Stimulated activated CD4-positive, alpha-beta T cell treated with anti-CD3 and anti-CD28 coated beads, Interleukin-1b, Interleukin-23, amount 100 ng/mL, for 48 hours (primary cell): ENCODE data around the gene OMG.
"Not testable (repeated sequence)": the region's sequence is repeated elsewhere in the genome, so short reads cannot be mapped to it uniquely, and the experiment has no call there.

ENCODE experiments used
- DNase-seq: peaks from one replicate; pipeline ENCODE4 v3.0.0-alpha.2; 2020

Gene OMG

DNA sequence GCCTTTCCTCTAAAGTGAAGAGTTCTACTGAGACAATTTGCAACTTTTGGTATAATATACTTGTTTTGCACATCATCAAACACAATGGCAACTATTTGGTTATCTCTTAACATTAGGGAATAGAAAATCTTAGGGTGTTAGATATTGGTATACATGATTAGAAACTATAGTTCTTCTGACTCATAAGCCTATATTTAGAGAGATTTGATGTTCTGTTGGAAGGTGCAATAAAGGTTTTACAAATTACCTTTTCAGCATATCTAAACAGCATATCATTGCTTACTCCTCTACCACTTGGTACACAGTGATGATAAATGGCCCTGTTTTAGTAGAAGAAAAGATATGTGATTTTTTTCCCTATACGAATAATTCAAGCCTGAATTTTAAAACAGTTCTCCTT is 10.6 kb upstream of the OMG start:
- DNase-seq, result no peak

DNA sequence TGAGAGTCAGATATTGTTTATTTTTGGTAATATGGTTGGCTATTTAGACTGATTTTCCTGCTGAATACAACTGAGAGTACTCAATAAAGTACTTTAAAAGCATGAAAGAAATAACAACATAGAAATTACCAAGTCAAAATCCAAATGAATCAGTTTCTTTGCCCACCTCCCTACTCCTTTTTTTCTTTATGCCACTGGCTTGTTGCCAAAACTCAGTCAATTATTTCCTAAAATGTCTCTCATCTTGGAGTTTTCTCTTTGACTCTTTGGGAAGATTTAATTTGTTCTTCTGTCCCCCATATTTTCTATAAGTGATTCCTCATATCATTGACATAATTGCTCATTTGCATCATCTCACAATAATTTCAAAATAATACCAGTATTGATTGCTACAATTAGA is 2.6 kb upstream of the OMG start:
- no peak for DNase-seq

DNA sequence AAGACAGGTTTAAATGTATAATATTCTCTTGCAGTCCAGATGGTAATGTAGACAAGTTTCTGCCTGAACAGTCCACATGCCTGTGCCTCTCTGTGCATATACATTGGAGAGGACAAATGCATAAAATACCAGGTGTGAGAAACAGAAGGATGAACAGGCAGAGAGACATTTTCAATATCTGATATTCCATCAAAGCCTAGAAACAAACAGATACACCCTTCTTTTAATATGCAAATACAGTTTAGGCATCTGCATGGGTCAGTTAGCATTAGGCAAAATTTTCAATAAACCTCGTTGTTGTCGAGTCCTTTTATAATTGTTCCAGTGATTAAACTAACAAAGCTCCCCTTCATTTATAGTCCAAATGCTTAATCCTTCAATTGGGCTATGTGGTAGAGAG is 897 bp downstream of the OMG start:
- no peak for DNase-seq

DNA sequence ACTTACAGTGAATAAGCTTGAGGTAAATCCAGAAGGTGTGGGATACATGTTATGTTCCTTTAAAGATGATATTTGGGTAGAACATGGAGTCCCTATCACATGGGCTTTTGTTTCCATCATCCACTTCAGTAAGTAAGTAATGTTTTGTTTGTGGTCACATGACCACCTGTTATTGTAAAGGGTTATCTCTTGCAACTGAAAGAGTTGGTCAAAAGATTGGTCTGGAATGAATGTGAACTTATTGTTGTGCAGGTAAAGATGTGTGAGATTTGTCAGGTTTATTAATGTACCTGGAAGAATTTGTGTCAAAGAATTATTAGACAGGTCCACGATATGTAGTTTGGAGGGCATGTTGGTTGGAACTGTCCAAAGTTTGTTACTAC is 1.6 kb downstream of the OMG start:
- DNase-seq, result no peak

DNA sequence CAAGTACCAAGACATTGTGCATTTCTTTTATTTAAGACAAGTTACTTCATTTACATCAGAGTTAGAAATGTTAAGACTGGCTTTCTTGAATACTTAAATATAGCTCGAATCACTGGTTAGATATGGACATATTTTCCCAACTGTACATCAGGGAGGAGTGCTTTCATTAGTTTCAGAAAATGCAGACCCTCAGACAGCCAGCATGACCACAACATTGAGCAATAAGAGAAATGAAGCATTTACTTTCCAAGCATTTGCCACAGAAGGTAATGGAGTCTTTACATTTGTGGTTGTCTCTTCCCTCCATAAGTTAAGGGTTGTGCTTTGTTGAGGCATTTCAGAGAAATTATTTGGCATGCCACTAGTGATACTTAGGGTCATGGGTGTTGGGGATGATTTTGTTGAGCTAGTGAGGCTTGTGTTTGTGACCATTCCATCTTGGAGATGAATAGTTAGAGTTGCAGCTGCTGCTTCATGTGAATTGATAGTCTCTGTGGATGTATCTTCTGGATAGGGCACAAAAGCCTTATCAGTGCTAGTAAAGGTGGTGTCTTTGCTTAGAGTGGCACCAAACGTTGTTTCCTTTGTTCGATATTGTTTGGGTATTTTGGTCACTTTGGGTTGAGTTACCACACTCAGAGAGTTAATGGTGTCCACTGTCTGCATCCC is 2.1 kb downstream of the OMG start:
- no peak for DNase-seq

DNA sequence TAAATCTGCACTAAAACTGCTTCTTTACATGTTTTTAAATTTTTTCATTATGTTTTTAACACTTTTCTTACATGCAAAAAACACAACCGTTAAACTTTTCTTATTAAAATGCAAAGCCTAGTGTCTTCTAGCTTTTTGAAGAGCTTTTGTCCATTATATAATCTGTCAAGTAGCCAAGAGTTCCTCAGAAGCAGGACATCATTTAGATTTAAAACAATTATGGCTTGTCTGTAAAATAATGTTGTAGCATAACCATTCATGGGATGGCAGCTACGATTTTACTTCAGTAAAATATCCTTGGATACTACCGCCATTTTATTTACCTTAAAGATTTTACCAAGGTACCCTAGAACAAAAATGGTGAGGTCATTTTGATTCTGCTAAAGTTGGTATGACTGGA is 2.8 kb downstream of the OMG start:
- no peak for DNase-seq

DNA sequence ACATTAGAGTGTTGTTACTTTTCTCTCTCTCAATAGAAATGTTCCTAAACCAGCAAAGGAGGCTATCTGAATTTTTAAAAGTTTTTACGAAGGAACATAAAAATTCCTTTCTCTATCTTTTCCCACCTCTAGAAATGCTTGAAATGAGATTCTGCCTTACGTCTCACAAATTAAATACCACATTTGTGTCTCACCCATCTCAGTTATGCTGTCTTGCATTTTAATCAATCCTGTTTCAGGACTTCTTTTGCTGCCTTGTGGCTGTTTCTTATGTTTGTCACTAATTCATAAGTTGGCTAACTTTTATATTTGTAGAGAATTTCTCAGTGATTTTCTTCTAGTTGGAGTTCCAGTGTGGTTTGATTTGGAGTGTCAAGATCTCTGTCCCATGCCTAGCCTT is 3.5 kb downstream of the OMG start:
- DNase-seq, result no peak

DNA sequence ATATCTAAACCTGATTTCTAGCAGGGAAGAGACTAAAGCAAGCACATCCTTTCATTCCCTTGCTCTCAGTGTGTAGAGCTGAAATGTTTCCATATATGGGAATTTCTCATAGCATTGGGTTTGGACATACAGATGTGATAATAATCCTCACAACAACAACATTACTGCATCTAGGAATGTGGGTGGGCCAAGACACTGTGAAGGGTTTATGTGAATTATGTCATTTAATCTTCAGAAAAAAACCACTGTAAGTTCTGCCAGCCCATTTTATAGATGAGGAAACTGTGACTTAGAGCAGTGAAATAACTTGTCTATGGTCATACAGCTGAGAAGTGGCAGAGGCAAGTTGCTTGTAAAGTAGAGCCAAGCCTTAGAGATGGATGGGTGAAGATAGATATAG is 5.2 kb downstream of the OMG start:
- DNase-seq, result no peak

DNA sequence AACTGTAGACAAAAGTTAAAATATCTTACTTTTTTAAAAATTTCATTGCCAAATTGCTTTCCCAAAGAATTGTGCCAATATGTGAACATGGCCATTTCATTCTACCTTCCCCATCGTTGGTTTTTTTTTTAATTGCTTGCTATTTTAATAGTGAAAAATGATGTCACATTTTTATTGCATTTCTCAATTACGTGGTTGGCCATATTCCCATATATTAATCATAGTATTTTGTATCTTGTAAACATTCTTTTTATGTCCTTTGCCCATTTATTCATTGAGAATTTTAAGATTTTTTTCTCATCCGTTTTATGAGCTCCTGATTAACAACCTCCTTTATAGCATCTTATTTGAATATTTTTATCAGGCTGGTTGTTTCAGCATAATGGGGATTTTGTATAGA is 7.2 kb downstream of the OMG start:
- no peak for DNase-seq

DNA sequence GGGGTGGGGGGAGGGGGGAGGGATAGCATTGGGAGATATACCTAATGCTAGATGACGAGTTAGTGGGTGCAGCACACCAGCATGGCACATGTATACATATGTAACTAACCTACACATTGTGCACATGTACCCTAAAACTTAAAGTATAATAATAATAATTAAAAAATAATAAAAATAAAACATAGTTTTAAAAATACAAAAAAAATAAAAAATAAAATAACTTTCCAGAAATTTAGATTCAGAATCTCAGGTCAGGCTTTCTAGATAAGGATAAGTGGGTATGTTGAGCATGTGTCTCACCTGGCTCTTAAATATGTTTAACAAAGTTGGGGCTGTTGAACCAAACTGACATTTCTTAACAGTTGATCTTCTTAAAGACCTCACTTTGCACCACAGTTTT is 9.1 kb downstream of the OMG start:
- DNase-seq, result not testable (repeated sequence)

DNA sequence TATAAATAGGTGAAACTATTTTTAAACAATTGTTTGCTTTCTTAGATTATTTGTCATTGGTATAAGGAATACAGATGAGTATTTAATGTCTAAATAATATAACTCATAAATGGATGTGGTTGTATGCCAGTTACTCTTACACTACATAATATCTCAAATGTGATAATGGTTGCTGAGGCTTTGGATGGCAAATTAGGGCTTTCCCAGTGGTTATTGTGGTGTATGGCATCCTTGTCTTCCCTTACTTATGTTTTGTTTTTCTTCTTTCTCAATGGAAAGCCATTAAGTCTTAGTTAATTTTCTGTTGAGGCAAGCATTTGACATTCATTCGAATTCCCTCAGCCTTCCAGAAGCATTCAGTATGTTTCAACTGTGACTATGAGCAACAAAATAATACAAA is 10.5 kb downstream of the OMG start:
- DNase-seq, result no peak

DNA sequence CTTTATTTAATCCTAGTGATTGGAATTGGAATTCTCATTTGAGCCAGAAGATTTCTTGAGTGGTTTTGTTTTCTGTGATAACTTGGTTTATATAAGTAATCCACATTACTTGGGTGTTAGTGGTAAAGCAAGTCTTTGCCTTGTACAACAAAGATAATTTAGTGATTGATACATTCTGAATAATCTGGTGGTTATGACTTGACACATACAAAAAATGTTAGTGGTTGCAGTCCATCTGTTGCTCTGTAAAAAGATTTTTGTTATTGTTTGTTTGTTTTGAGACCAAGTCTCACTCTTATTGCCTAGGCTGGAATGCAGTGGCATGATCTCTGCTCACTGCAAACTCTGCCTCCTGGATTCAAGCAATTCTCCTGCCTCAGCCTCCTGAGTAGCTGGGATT is 13.2 kb downstream of the OMG start:
- no peak for DNase-seq

DNA sequence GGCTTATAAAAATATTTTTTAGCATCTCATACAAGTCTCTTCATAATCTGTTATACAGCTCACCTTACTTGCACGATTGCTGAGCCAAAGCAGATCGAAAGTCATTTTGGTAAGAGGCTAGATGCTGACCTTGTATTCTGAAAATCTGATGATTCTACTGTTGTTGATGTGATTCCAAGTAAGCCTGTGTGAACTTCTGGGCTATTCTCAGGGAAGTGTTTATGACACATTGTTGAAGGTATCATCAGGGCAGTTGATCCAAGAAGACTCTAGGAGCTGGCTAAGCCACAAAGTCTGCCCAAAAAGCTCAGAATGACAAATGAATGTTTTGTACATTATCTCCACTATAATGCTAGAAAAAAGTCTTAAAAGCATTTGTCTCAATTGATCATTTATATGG is 16.0 kb downstream of the OMG start:
- no peak for DNase-seq

DNA sequence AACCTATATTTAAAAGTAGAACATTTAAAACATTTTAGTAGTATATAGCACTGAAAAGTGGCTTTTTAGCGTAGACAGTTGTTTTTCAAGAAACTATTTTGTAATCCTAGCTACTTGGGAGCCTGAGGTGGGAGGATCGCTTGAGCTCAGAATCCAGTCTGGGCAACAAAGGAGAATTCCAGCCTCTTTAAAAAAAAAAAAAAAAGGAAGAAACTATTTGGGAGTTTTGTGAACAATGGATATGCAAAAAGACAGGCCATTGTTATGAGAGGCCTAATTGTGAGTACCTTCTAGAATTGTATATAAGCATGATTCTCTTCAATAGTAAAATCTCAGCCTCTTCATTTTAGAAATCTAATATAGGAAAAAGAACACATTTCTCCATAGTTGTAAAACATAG is 17.6 kb downstream of the OMG start:
- DNase-seq, result no peak

DNA sequence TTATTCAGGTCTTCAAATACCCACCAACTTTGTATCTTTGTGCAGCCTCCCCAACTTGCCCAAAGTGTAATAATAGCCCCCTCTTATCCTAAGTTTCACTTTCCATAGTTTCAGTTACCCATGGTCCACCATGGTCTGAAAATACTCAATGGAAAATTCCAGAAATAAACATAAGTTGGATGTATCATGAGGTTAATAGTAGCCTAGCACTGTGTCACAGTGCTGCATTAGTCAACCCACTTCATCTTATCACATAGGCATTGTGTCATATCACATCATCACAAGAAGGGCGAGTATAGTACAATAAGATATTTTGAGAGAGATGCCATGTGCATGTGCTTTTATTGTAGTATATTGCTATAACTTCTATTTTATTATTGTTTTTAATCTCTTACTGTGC is 21.9 kb downstream of the OMG start:
- no peak for DNase-seq

DNA sequence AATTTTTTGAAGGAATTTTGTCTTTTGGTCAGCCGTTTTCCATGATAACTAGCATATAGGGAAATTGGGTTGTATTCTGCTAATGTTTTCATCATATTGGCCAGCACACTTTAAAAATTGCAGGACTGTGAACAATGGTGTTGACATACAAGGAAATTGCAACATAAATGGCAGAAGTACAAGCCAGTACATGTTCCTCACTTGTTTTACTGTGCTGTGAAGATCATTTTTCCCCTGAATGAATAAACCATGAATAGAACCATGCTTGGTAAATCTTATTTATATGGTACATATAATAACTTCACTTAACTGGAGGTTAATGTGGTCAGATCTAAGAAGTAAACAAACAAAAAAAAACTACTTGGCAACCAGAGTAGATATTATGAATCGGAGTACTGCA is 22.8 kb downstream of the OMG start:
- no peak for DNase-seq

DNA sequence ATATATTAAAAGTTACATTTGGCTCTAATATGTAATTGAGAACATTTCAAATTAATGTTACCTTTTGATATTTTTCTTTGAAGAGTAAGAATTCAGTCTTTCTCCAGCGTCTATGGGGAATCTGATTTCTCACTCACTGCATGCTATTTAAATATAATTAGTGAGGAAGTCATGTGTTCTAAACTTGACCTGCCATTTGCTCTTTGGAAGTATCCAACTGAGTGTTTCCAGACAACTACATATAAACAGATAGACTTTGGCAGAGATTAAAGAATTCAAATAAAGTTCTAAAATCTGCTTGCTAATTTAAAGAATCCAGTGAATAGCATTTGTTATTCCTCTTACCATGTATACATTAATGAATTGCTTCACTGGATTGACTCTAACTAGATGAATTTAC is 23.5 kb downstream of the OMG start:
- no peak for DNase-seq

DNA sequence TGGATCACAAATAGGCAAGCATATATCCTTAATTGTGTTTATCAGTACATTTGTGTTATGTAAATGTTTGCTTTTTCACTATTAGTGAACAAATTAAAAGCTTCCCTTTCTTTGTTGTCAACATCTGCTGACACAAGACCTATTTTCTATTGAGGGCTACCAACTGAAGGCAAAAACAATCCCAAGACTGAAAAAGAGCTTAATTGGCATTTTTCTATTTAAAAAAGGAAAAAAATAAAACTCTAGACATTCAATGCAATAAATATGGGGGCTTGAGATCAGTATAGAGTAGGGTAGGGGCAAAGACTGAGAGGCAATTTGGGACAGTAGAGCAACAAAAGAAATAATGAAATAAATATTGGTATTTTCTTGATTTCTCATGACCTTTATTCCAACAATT is 24.2 kb downstream of the OMG start:
- DNase-seq, result no peak

DNA sequence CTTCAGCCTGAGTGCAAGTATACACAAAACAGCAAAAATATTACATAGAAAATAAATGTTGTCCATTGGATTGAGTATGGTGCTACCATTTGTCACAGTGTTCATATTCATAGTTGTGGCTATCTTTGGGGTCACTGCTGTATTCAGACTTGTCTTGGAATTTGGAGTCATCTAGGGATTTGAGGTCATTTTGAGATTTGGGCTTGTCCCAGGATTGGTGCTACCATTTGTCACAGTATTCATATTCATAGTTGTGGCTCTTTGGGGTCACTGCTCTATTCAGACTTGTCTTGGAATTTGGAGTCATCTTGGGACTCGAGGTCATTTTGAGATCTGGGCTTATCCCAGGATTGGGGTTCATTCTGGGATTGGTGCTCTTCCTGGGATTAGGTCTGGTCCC is 24.8 kb downstream of the OMG start:
- DNase-seq, result no peak

DNA sequence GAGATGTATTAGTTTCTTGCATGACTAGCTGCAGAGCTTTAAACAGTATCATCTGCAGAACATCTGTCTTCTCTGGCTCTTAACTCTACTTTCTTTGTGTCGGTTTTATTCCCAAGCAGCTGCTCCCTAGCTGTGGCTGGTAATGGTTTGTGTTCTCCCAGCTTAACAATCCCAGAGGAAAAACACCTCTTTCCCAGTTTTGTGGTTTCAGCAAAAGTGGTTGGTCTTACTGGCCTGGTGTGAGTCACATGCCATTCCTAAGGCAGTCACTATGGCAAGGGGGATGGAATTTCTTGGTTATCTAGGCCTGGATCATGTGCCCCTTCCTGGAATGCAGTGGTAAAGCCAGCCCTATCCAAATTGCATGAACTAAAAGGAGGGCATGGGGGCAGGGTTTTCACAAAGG is 27.5 kb downstream of the OMG start:
- no peak for DNase-seq

DNA sequence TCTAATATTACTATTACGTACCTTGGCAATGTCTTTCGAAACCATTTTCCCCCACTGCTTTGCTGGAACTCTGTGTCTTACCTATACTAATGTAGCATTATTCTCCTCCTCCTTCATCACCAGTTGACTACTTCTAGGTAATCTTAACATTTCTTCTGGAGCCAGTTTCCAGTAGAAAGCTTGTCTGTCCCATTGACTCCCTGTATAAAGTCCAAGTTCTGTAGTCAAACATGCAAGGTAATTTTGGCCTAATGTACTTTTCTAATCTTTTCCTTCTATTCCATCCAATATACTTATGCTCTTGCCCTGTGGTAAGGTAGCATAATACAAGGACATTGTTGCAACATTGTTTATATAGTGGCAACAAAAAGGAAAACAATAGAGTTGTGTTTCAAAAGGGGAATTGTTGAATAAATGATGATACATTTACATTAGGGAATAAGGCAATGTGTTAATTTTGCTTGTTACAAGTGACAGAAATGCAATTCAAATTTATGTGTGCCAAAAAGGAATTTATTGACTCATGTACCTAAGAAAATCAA is 27.9 kb downstream of the OMG start:
- DNase-seq, result no peak

DNA sequence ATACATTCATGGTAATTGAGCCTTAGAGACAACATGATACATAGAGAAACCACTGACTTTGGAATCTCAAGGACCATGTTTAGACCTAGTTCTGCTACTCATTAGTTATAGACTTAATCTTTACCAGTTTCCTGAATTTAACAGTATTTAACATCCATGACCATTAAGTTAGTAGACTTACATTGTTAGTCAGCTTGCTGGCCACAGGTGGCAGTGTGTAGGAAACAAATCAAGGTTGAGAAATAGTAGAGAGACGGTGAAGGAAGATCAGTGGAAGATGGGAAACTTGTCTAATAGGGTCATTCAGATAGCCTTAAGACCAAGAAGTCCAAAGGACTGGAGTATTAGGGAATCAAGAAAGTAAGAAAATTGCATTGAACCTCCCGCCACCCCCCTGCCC is 31.0 kb downstream of the OMG start:
- no peak for DNase-seq

DNA sequence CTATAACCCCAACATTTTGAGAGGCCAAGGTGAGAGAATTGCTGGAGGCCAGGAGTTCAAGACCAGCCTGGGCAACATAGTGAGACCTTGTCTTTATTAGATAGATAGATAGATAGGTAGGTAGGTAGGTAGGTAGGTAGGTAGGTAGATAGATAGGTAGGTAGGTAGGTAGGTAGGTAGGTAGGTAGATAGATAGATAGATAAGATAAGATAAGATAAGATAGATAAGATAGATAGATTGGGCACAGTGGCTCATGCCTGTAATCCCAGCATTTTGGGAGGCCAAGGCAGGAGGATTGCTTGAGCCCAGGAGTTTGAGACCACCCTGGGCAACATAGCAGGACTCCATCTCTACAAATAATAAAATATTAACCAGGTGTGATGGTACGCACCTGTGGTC is 34.1 kb downstream of the OMG start:
- not testable (repeated sequence) for DNase-seq

DNA sequence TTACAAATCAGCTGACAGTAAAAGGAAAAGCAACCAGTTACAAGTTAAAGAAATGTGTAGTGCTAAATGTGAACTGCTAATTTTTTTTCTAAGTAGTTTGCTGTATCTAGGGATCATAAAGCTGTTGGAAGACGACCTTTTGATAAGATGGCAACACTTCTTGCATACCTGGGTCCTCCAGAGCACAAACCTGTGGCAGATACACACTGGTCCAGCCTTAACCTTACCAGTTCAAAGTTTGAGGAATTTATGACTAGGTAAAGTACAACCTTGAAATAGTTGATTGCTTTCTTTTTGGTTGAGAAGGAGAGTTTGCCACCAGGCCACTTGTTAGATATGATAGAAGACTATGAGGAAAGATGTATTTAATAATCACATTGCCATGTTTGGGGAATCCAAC is 35.4 kb downstream of the OMG start:
- no peak for DNase-seq

DNA sequence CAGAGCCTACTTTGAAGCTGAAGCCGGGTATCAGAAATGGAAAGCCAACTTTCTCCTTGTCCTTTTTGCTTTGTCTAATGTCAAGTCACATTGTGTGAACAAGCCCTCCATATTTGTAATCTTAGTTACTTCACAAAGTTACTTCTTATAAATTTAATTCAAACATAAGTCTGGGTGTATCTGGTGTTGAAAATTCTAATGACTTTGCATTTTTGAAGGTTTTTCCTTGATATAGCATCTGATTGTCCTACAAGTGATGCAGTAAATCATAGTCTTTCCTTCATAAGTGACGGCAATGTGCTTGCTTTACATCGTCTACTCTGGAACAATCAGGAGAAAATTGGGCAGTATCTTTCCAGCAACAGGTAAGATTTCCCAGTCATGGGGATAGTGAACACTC is 36.9 kb downstream of the OMG start:
- DNase-seq, result no peak

DNA sequence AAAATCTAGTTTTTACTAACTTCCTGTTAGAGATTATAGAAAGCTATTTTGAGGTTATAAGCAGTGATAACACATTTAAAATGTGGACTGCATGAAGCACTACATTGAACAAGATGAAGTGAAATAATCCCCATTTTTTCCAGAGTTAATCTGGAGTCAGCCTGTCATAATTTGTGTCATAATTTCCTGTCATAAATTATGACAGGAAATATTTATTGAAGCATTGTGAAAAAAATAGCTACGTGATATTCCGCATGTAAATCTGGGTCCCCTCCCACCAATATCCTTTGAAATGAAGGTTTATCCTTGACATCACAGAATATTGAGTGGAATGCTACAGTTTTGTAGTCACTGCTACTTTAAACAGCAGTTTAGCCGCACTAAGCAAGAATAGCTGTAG is 40.1 kb downstream of the OMG start:
- no peak for DNase-seq
